Activated T-cell treated with anti-CD3 and anti-CD28 coated beads, Interleukin-2, amount 50 U/mL, for 72 hours (primary cell): ENCODE measurements around the gene ZNF581. TPM values are rescaled to one million over a fixed set of nuclear protein-coding genes. Genes with fewer than 3 reads are reported as not detected.

Experiments
- ATAC-seq, 2 donors: fragments of 150-1000 bp; cut with Tn5 transposase; replicated peaks in 1 of 2; 2 replicates each; pipeline ENCODE4 v1.10.0; 2021; ENCODE audit warnings: moderate library complexity in 2 of 2, mild to moderate bottlenecking in 1 of 2
- DNase-seq, 2 donors: peaks; one replicate each; pipeline ENCODE4 v3.0.0; 2021 to 2022; ENCODE audit warnings: mixed read lengths in 1 of 2
- H3K27ac Mint-ChIP-seq: one replicate; pipeline ENCODE4 v1.8.0; 2022; ENCODE audit warnings: mild to moderate bottlenecking, moderate library complexity, mixed read lengths
- H3K27me3 Mint-ChIP-seq: one replicate; pipeline ENCODE4 v1.8.0; 2022; ENCODE audit warnings: low read depth, mixed read lengths
- H3K36me3 Mint-ChIP-seq, 2 donors: one replicate each; pipeline ENCODE4 v1.8.0; 2022; ENCODE audit warnings: mixed read lengths in 2 of 2, mild to moderate bottlenecking in 1 of 2; ENCODE audit not compliant: insufficient read depth in 2 of 2
- H3K4me1 Mint-ChIP-seq: one replicate; pipeline ENCODE4 v1.8.0; 2022; ENCODE audit warnings: low read depth, mixed read lengths
- H3K4me3 Mint-ChIP-seq, 2 donors: one replicate each; pipeline ENCODE4 v1.8.0; 2022; ENCODE audit warnings: mild to moderate bottlenecking in 2 of 2, mixed read lengths in 2 of 2, moderate library complexity in 2 of 2
- H3K9me3 Mint-ChIP-seq, 2 donors: one replicate each; pipeline ENCODE4 v1.8.0; 2022; ENCODE audit warnings: mixed read lengths in 2 of 2
- total RNA-seq, 2 donors: library from RNA; stranded (reverse); gene quantifications; one replicate each; pipeline ENCODE4 v1.2.3, GENCODE V29; 2022

Gene ZNF581
- total RNA-seq, 2 donors from 2014 or later = 43.1 to 50.7 TPM

GRCh38 chr19:55659822-55660221, 16.4 kb downstream of the ZNF581 start:
- H3K27me3 Mint-ChIP-seq = no peaks in the 10 kb centered on the region
- no peak for DNase-seq
- H3K4me3 Mint-ChIP-seq = peak overlapping the region; percentile 62 to 68
- H3K27ac Mint-ChIP-seq = peak overlapping the region; percentile 85
- H3K36me3 Mint-ChIP-seq = peaks cover 20 to 29% of the 10 kb centered on the region in 2 donors
- H3K9me3 Mint-ChIP-seq = no peaks in the 10 kb centered on the region
- H3K4me1 Mint-ChIP-seq = peaks cover 59% of the 10 kb centered on the region
- no peak for ATAC-seq

GRCh38 chr19:55660404-55660803, 17.0 kb downstream of the ZNF581 start:
- Mint-ChIP-seq H3K27ac (peak overlapping the region; percentile 39), H3K4me3 (no peak overlapping the region), H3K4me1 (peaks cover 59% of the 10 kb centered on the region), H3K36me3 (peaks cover 22 to 31% of the 10 kb centered on the region in 2 donors), H3K27me3 (no peaks in the 10 kb centered on the region), H3K9me3 (no peaks in the 10 kb centered on the region)
- DNase-seq = no peak
- no peak for ATAC-seq

GRCh38 chr19:55660991-55661390, 17.5 kb downstream of the ZNF581 start:
- ATAC-seq (no peak), DNase-seq (no peak)
- peaks cover 18 to 29% of the 10 kb centered on the region in 2 donors for H3K36me3 Mint-ChIP-seq
- peaks cover 54% of the 10 kb centered on the region for H3K4me1 Mint-ChIP-seq
- H3K4me3 Mint-ChIP-seq = no peak overlapping the region
- H3K27ac Mint-ChIP-seq = no peak overlapping the region
- no peaks in the 10 kb centered on the region for H3K9me3 Mint-ChIP-seq
- no peaks in the 10 kb centered on the region for H3K27me3 Mint-ChIP-seq

- Mint-ChIP-seq H3K9me3 (no peaks in the 10 kb centered on the region), H3K27me3 (no peaks in the 10 kb centered on the region), H3K4me3 (no peak overlapping the region), H3K27ac (peak overlapping the region; percentile 31), H3K36me3 (peaks cover 18 to 28% of the 10 kb centered on the region in 2 donors), H3K4me1 (peaks cover 47% of the 10 kb centered on the region)
- no peak for DNase-seq
- ATAC-seq = no peak
Observed at GRCh38 chr19:55661826-55662225, 18.4 kb downstream of the ZNF581 start.

- H3K27ac Mint-ChIP-seq = no peak overlapping the region
- peaks cover 18 to 34% of the 10 kb centered on the region in 2 donors for H3K36me3 Mint-ChIP-seq
- no peak for ATAC-seq
- peaks cover 27% of the 10 kb centered on the region for H3K4me1 Mint-ChIP-seq
- no peak for DNase-seq
- no peaks in the 10 kb centered on the region for H3K27me3 Mint-ChIP-seq
- H3K4me3 Mint-ChIP-seq = no peak overlapping the region
- H3K9me3 Mint-ChIP-seq = no peaks in the 10 kb centered on the region
Observed at GRCh38 chr19:55663846-55664536, 20.5 kb downstream of the ZNF581 start.

GRCh38 chr19:55666343-55667005, 23.0 kb downstream of the ZNF581 start:
- DNase-seq = no peak
- Mint-ChIP-seq H3K27ac (no peak overlapping the region), H3K9me3 (no peaks in the 10 kb centered on the region), H3K27me3 (no peaks in the 10 kb centered on the region), H3K4me3 (no peak overlapping the region), H3K36me3 (peaks cover 15 to 31% of the 10 kb centered on the region in 2 donors), H3K4me1 (peaks cover 25% of the 10 kb centered on the region)
- ATAC-seq = no peak

- Mint-ChIP-seq H3K27me3 (no peaks in the 10 kb centered on the region), H3K4me1 (peaks cover 20% of the 10 kb centered on the region), H3K9me3 (no peaks in the 10 kb centered on the region), H3K36me3 (peaks cover 13 to 27% of the 10 kb centered on the region in 2 donors), H3K4me3 (no peak overlapping the region), H3K27ac (no peak overlapping the region)
- ATAC-seq (no peak), DNase-seq (no peak)
Observed at GRCh38 chr19:55667006-55667381, 23.5 kb downstream of the ZNF581 start.

- Mint-ChIP-seq H3K9me3 (no peaks in the 10 kb centered on the region), H3K27me3 (no peaks in the 10 kb centered on the region), H3K27ac (no peak overlapping the region), H3K36me3 (peaks cover 11 to 28% of the 10 kb centered on the region in 2 donors), H3K4me1 (peaks cover 19% of the 10 kb centered on the region), H3K4me3 (no peak overlapping the region)
- no peak for ATAC-seq
- no peak for DNase-seq
Observed at GRCh38 chr19:55667511-55667910, 24.1 kb downstream of the ZNF581 start.

GRCh38 chr19:55667958-55668357, 24.5 kb downstream of the ZNF581 start:
- peaks cover 15% of the 10 kb centered on the region for H3K4me1 Mint-ChIP-seq
- no peaks in the 10 kb centered on the region for H3K9me3 Mint-ChIP-seq
- H3K36me3 Mint-ChIP-seq = peaks cover 7 to 25% of the 10 kb centered on the region in 2 donors
- DNase-seq = no peak
- no peak overlapping the region for H3K4me3 Mint-ChIP-seq
- H3K27me3 Mint-ChIP-seq = no peaks in the 10 kb centered on the region
- no peak overlapping the region for H3K27ac Mint-ChIP-seq
- ATAC-seq = no peak

GRCh38 chr19:55668603-55669348, 25.3 kb downstream of the ZNF581 start:
- ATAC-seq = no peak
- Mint-ChIP-seq H3K4me3 (no peak overlapping the region), H3K4me1 (peaks cover 17% of the 10 kb centered on the region), H3K27ac (no peak overlapping the region), H3K9me3 (no peaks in the 10 kb centered on the region), H3K27me3 (no peaks in the 10 kb centered on the region), H3K36me3 (peaks cover 4 to 17% of the 10 kb centered on the region in 2 donors)
- no peak for DNase-seq

- Mint-ChIP-seq H3K9me3 (no peaks in the 10 kb centered on the region), H3K27me3 (no peaks in the 10 kb centered on the region), H3K27ac (no peak overlapping the region), H3K4me1 (peaks cover 18% of the 10 kb centered on the region), H3K4me3 (no peak overlapping the region), H3K36me3 (peaks cover 4 to 18% of the 10 kb centered on the region in 2 donors)
- DNase-seq (no peak), ATAC-seq (peak in 1 of 2 donors; percentile 10)
Observed at GRCh38 chr19:55669418-55670279, 26.2 kb downstream of the ZNF581 start.

GRCh38 chr19:55670280-55671053, 27.0 kb downstream of the ZNF581 start:
- Mint-ChIP-seq H3K4me3 (no peak overlapping the region), H3K27ac (no peak overlapping the region), H3K9me3 (no peaks in the 10 kb centered on the region), H3K4me1 (peaks cover 18% of the 10 kb centered on the region), H3K27me3 (no peaks in the 10 kb centered on the region), H3K36me3 (peaks cover 3 to 17% of the 10 kb centered on the region in 2 donors)
- peak in 1 of 2 donors; percentile 36 for DNase-seq
- ATAC-seq = no peak
